ENCODE measurements around the gene TNNC2. TPM values are rescaled to one million over a fixed set of nuclear protein-coding genes. Genes with fewer than 3 reads are reported as not detected.
A peak's percentile ranks its signal among the peaks of the same experiment; 100 is the strongest.

TNNC2 gene
- total and polyA plus RNA-seq, 2 donors from 2014 or later: 1.9 TPM; not detected in 1

- Histone ChIP-seq H3K27me3 (ENCODE audit: control insufficient read depth, insufficient read depth, low read length) (no peaks in the 10 kb centered on the region), H3K9me3 (ENCODE audit: control insufficient read depth in 2 of 3, insufficient read depth in 1 of 3, low read length in 3 of 3) (no peaks in the 10 kb centered on the region), H3K4me1 (ENCODE audit: control insufficient read depth in 2 of 3, insufficient read depth in 2 of 3, low read depth in 1 of 3, low read length in 3 of 3) (peaks cover 0 to 4% (median 0%) of the 10 kb centered on the region in 3 donors), H3K27ac (ENCODE audit: low read depth in 2 of 2, low read length in 2 of 2) (no peak overlapping the region), H3K9ac (ENCODE audit: low read length in 3 of 3) (no peak overlapping the region), H3K36me3 (ENCODE audit: control insufficient read depth in 2 of 3, insufficient read depth in 3 of 3, low read length in 3 of 3) (no peaks in the 10 kb centered on the region), H3K4me3 (ENCODE audit: low read length in 3 of 3) (no peak overlapping the region)
- FAIRE-seq (no peak), DNase-seq (peak in 2 of 5 donors; percentile 9 to 43)
- TF ChIP-seq, protein P1, sequence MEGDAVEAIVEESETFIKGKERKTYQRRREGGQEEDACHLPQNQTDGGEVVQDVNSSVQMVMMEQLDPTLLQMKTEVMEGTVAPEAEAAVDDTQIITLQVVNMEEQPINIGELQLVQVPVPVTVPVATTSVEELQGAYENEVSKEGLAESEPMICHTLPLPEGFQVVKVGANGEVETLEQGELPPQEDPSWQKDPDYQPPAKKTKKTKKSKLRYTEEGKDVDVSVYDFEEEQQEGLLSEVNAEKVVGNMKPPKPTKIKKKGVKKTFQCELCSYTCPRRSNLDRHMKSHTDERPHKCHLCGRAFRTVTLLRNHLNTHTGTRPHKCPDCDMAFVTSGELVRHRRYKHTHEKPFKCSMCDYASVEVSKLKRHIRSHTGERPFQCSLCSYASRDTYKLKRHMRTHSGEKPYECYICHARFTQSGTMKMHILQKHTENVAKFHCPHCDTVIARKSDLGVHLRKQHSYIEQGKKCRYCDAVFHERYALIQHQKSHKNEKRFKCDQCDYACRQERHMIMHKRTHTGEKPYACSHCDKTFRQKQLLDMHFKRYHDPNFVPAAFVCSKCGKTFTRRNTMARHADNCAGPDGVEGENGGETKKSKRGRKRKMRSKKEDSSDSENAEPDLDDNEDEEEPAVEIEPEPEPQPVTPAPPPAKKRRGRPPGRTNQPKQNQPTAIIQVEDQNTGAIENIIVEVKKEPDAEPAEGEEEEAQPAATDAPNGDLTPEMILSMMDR (IDR thresholded peaks at IDR 0.05; ENCODE audit: borderline replicate concordance, extremely low read depth, insufficient read depth): no peak
- intact Hi-C loops (cut with DNase I): no loop called here
These were observed 9.5 kb downstream of the TNNC2 start for GRCh38 chr20:45817376-45818194.

GRCh38 chr20:45816951-45817350 lies 10.2 kb downstream of the TNNC2 start:
- Histone ChIP-seq H3K27ac (ENCODE audit: low read depth in 2 of 2, low read length in 2 of 2) (no peak overlapping the region), H3K9ac (ENCODE audit: low read length in 3 of 3) (no peak overlapping the region), H3K4me1 (ENCODE audit: control insufficient read depth in 2 of 3, insufficient read depth in 2 of 3, low read depth in 1 of 3, low read length in 3 of 3) (peaks cover 0 to 5% (median 0%) of the 10 kb centered on the region in 3 donors), H3K4me3 (ENCODE audit: low read length in 3 of 3) (no peak overlapping the region), H3K36me3 (ENCODE audit: control insufficient read depth in 2 of 3, insufficient read depth in 3 of 3, low read length in 3 of 3) (no peaks in the 10 kb centered on the region), H3K27me3 (ENCODE audit: control insufficient read depth, insufficient read depth, low read length) (no peaks in the 10 kb centered on the region), H3K9me3 (ENCODE audit: control insufficient read depth in 2 of 3, insufficient read depth in 1 of 3, low read length in 3 of 3) (no peaks in the 10 kb centered on the region)
- FAIRE-seq: no peak
- intact Hi-C loops (cut with DNase I): no loop called here
- TF ChIP-seq, protein P1 (IDR thresholded peaks at IDR 0.05; ENCODE audit: borderline replicate concordance, extremely low read depth, insufficient read depth): no peak
- DNase-seq: no peak

DNA sequence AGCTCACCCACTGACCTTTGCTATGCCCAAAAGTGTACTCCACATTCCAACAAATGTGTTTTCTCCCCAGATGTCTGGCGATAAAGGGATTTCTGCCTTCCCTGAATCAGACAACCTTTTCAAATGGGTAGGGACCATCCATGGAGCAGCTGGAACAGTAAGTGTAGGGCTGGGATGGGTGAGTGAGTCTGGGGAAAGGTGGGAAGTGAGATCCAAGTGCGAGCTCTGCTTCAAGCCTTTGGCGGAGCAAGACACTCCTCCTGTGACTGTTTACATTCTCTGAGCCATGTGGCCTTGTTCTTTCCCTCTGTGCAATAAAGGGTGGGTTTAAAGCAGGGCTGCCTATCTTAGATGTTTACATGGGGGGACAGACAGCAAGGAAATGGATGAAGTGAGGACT lies 12.8 kb downstream of the TNNC2 start:
- FAIRE-seq (no peak), DNase-seq (no peak)
- Histone ChIP-seq H3K36me3 (ENCODE audit: control insufficient read depth in 2 of 3, insufficient read depth in 3 of 3, low read length in 3 of 3) (peaks cover 6 to 15% (median 11%) of the 10 kb centered on the region in 3 donors), H3K27ac (ENCODE audit: low read depth in 2 of 2, low read length in 2 of 2) (no peak overlapping the region), H3K27me3 (ENCODE audit: control insufficient read depth, insufficient read depth, low read length) (no peaks in the 10 kb centered on the region), H3K9me3 (ENCODE audit: control insufficient read depth in 2 of 3, insufficient read depth in 1 of 3, low read length in 3 of 3) (no peaks in the 10 kb centered on the region), H3K4me1 (ENCODE audit: control insufficient read depth in 2 of 3, insufficient read depth in 2 of 3, low read depth in 1 of 3, low read length in 3 of 3) (peaks cover 0 to 5% (median 0%) of the 10 kb centered on the region in 3 donors), H3K9ac (ENCODE audit: low read length in 3 of 3) (no peak overlapping the region), H3K4me3 (ENCODE audit: low read length in 3 of 3) (no peak overlapping the region)
- TF ChIP-seq, protein P1 (IDR thresholded peaks at IDR 0.05; ENCODE audit: borderline replicate concordance, extremely low read depth, insufficient read depth): no peak
- intact Hi-C loops (cut with DNase I): no loop called here

Data from kidney (tissue), 14 donors.